ENCODE data around the gene SPTBN5.

The SPTBN5 gene

DNA sequence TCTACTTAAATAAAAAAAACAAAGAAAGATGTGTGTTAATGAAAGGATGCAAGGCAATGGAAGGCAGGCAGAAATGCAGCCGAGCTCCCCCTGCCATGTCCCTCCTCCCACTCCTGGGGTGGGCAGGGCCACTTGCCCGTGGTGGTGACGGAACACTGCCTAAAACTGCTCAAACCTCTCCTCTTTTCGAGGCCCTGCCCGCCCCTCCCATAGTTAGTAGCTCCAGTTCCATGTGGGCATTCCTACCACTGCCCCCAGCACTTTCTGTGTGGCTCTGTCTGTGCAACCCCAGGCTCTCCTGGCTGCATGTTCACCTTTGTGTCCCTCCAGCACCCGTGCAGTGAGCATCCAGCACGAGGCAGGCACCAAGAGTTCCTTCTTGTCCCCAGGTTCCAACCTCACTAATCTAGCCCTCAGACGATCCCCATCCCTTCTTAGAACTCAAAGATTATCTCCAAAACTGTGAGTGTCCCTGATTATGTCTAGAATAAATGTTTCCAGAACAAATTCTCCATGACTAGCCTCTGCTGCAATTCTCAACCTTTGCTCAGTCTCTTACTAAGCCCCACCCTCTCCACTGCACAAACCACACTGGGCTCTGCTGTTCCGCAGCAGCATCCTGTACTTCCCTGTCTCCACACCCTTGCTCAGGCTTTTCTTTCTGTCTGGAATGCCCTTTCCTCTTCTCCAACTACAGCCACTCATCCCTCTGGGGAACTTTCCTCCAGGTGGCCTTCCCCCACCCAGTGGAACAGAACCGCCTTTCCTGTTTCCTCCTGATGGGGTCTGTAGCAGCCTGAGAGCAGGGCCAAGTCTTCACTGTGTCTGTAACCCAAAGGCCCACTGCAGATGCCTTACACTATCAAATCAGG is 32.6 kb upstream of the SPTBN5 start:
- DNase-seq: no peak

DNA sequence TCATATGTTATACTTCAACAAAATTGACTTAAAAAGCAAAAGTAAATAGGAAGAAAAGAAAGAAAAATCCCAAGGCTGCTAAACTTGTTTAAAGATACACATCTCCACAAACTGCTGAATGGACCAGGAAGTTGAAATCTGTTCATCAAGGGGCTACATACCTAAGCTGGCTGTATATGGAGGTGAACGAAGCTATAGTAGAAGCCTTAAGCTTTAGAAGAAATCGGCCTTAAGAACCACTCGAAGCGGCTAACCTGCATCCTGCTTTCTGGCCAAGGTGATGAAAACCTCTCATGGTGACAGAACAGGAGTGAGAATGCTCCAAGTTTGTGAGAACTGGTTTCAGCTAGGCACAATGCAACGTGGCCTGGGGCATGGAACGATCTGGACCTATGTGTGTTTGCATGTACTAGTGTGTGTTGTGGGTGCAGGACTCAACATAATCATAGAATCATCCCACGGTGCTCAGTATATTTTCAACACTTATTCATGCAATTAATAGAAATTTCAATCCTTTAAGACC is 31.3 kb upstream of the SPTBN5 start:
- DNase-seq: no peak

DNA sequence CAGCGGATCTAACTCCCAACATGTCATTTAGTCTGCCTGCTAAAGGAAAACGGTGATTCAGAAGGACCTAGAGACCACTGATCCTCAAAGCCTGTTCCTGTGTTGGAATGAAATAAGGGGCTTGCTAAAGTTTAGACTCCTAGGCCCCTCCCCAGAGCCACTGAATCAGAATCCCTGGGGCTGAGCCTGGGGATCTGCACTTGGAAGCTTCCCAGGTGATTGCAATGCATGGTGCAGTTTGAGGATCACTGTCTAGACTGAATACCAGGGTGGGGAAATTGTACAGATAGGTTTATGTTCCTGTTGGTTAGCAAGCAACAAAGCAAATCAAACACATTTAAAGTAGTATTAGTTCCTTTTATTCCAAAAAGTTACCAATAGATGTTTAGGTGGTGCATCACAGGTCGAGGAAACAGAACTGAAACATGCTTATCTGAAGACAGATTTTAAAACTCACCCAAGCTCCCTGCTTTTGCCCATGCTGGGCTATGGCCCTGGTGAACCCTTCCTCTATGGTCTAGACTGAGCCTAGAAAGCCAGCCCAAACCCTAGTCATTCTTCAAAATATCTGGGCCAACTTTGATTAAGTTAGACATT is 29.6 kb upstream of the SPTBN5 start:
- DNase-seq: no peak

DNA sequence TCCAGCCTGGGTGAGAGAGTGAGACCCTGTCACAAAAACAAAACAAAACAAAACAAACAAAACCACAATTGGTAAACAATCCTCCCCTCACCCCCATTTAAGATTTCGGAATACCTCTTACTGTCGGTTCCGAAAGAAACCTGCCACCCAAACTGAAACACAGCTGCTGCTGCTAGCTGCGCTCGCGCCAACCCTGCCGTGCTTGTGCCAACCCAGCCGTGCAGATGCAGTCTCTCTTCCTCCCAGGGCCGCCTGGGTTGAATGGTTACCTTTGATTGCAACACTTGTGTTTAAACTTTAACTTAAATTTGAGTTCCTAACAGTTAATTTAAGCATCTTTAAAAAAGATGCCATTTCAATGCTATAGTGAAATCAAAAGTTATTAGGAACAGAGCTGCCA is 28.5 kb upstream of the SPTBN5 start:
- no peak for DNase-seq

DNA sequence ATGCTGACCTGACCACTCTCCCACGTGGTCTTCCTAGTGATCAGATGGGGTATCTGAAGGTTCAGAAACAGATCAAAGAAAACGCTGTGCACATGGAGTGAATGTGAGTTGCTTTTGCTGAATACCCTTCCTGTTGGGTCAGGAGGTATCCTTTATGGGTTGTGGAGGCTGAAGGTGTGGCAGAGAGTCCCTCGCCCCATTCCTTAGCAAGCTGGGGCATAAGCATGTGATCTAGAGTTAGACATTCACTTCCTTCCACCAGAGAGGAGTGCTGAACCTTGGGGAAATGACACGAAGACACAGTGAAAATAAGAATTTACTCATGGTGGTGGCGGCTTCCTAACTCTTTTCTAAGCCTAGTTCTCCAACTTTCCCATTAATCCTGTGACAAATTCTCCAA is 27.8 kb upstream of the SPTBN5 start:
- DNase-seq: no peak

DNA sequence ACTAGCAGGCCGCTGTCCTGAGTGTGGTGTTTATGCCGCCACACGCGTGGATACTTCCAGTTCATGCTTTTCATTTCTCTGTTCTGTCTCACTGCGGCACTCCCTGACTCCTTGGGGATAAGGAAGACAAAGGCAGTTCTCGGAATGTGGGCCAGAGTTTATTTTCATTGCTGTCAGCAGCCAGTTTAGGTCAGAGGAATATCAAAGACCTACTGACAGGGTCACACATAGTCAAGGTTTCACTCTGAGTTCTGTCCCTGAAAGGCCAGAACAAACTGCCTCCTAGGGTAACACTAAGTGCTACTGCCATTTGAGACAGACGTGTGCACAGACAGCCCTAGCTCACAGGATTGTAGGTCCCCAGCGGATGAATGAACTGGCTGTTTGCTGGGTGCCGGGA is 27.3 kb upstream of the SPTBN5 start:
- no peak for DNase-seq

DNA sequence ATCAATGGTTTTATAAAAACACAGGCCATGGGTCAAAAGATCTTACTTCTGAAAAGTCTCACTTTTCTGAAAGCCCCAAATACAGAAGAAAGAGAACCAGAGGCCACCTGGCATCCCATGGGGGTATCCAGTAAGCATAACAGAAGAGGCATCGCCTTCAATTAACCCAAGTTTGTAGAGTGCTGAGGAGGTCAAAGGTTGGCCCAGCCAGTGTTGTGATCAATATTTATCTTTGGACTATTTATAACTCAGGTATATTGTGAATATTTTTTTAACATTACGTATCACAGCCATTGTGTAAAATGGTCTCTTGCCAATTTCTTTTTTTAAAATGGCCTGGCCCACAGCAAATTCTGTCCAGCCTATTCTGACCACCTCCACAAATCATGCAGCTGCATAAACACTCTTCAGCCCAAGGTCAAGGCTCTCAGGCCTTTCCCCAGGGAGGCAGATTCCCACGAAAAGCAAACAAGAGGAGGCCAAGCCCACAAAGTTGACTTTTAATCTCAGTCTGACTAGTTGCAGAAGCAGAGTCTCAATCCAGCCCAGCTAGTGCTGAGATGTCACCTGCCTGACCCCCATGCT is 26.2 kb upstream of the SPTBN5 start:
- no peak for DNase-seq

DNA sequence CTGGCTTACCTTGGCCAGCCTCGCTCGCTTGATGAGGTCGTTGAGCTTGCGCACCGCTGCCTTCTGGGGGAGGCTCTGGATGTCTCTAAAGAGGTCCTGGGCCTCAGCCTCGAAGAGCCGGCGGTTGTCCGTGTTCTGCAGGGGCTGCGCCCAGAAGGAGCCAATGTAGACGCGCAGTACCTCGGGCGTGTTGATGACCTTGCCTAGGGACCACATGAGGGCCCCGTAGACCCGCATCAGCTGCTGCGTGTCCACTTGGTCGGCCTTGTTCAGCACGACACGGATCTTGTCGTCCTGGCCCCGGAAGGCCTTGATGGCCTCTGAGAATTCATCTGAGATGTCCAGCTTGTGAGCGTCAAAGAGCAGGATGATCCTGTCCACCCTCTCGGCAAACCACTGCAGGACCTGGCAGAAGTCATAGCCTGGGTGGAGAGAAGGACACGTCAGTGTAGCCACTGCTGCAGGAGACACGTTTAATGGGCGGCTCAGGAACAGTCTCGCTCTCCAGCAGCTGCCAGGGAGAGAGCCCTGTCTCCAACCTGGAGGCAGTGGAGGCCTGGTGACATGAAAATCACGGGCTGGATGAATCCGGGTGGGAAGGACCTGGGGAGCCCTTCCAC is 25.5 kb upstream of the SPTBN5 start:
- no peak for DNase-seq

DNA sequence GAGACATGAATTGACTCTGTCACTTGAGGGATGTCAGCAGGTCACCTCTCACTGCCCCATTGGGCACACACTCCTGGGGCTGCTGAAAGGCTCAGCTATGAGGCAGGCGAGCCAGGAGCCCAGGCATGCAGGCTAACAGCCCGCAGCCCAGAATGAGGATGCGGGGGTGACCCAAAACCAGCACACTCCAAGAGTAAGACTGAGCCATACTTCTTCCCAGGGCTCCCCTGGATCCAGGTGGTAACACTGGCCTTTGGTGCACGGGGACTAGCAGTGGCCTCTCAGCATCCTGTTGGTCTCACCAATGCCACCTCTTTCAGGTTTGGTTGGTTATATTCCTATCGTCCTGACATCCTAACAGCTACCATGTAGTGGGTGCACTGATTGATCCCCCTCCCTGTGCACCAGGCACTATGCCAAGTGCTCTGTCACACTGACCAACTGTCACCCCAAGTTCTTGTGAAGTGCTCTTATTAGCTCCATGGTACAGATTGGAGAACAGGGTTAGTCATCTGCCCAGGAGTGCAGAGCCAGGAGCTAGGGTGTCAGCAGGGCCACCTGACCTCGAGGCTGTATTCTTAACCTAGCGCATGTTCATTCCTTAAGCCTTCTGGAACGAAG is 24.8 kb upstream of the SPTBN5 start:
- no peak for DNase-seq

DNA sequence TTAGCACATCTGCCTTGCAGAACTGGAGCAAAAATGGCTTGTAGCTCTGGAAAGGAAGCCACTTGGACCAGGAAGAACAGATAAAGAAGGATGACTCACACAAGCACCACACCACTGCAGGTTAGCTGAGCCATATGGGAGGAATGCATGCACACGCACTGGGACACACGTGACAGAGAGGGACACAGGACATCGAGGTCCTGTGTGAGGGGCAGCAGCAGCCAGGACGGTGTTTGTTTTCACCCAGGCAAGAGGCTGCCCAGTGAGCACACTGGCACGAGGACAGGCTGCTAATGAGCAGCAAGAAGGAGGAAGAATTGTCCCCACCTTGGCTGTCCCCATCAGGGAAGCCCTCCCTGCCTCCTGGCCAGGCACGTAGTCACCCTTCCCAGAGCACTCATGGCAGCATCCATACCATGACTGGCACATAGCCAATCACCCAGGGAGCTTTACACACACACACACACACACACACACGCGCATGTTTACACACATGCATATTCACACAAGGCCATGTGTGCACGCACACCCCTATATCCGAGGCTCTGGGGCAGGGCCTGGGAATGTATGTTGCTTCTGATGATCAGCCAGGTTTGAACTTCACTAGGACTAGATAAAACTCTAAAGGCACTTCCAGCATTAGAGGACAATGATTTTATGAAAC is 24.0 kb upstream of the SPTBN5 start:
- no peak for DNase-seq

DNA sequence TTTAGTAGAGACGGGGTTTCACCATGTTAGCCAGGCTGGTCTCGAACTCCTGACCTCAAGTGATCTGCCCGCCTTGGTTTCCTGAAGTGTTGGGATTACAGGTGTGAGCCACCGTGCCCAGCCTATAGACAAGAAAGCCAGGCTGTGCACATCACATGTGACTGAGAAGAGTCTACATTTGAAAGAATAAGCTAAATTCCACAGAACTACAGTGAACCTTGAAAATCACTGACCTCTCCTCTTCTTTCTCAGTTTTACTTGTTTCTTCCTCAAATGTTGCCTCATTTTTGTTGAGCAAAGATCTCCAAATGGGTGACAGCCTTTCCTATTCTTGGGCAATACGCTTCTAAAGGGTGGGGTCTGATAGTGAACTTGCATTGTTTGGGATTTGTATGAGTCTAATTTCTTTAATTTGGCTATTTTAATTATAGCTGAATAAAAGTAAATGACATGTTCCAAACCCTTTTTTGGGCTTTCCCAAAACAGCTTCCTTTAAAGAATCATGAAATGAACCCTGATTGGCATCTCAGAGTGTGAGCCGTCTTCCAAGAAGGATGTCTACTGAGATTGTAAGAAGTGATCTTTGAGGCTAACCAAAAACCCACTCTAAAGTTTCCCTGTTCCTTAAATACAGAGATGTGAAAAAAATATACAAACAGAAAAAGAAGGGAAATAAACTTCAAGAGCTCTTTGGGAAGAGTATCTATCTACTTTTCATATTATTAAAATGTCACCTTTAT is 21.6 kb upstream of the SPTBN5 start:
- no peak for DNase-seq

DNA sequence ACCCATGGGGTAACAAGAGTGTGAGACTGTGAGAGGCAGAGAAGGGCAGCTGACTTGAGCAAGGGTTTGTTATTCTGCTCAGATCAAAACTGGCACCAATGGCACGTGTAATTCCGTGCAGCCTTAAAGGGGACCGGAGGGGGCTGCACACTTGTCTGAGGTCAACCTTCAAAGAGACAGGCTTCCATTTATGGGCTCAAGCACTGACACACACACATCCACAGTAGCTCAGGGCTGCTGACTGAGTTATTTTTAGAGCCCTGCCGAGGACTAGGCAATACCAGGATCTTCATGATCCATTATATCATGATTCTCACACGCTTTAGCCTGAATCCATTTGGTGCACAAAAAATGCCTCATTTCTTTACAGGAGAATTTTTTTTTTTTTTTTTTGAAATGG is 20.6 kb upstream of the SPTBN5 start:
- no peak for DNase-seq

DNA sequence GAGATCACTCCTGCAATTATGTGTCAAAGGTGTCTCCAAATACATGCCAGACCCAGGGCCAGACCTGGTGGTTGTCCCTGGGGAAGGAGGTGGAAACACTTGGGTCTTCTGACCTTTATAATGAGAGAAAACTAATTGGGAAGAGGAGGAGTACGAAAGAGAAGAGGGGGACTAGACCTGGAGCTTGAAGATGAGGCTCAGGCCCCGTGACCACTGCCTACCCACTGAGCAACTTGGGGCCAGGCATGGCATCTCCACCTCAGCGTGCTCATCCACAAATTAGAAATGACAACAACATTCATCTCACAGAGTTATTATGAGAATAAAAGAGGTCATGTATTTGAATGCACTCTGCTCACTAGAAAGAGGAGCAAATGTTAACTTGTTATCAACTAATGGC is 19.4 kb upstream of the SPTBN5 start:
- no peak for DNase-seq

DNA sequence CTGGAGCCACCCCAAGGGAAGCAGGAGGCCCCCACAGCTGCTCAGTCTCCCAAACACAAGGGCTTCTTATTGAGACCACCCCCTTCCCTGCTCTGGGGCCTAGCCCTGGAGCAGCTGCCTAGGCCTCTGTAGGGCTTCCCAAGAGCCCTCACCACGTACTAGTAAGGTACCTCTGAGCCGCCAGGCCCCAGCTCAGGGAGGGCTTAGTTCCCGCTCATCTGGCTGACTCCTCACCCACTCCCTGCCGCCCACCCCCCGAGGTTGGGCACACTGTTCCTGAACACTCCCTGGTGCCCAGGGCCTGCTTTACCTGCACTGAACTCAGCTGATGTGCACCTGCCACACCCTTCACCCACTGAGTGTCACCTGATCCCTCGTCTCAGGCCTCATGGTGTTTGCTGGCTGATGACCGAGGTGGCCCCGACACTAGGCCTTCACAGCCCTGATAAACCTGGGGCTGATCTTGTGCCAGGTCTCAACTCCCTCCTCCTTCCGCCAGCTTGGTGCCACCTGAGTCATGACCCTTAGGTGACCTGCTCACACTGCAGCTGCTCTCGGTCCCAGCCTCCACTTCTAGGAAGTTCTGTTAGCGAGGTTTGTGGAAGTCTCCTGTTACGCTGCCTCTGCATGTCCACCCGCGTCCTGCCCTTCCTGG is 18.0 kb upstream of the SPTBN5 start:
- no peak for DNase-seq

DNA sequence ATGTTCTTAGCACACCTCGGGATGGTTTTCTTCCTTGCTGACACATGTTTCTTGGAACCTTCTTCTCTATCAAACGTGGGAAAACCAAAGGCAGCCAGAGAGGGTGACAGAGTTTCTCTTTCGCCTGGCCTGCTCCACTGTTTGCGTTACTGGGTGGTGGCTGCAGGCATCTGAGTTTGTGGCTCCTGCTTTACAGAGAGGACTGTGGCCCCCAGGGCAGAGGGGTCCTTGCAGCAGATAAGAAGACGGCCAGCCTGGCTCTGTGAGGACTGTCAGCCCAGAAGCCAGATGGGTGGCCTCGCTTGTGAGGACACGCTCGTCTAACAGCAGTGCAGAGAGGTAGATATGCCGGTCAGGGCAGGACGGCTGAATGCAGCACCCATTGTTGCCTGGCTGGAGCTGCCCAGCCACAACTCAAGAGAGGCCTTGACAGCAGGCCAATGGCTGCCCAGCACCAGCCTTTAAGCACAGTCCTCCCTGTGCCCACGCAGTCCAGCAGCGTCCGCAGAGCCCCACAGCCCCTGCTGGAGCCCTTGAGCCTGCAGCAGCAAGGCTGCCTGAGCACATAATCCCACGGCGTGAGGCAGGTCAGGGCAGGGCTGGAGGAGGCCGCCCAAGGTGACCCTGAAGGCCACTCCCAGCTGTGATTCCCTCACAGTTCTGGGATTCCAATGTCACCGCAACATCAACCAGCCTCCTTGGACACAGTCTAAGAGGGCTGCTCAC is 15.0 kb upstream of the SPTBN5 start:
- no peak for DNase-seq

DNA sequence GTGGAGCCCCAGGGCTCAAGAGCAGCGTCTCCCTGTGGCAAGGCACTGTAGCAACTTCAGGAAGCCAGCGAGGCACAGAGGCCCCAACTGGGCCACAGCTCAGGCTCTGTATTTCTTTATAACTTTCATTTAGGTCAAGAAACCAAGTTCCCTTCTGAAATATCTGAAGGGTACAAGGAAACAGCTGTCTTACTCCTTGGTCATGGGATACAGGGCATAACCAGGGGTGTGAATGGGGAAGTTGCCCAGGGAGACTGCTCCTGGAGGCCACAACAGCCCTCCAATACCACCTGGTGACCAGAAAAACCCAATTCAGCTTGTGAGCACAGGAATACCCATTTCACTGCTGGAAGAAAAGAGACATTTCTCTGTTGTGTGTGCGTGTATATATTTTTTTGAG is 13.3 kb upstream of the SPTBN5 start:
- DNase-seq: no peak

DNA sequence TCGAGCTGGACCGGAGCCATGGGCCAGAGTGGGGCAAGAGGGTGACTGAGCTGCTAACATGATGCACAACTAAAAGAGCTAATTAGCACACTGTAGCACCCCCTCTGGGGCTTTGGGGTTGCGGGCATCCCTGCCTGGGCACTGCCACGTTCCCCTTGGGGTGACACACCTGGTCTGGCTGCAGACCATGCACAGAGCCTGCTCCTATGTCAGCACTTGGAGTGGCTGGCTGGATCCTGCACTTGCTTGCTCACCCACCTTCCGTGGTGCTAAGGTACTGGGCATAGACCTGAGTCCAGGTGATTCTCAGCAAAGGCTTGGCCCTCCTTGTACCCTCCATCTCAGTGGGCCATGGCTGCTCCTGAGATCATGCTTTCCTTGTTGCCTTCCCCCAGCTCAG is 12.8 kb upstream of the SPTBN5 start:
- DNase-seq: no peak

DNA sequence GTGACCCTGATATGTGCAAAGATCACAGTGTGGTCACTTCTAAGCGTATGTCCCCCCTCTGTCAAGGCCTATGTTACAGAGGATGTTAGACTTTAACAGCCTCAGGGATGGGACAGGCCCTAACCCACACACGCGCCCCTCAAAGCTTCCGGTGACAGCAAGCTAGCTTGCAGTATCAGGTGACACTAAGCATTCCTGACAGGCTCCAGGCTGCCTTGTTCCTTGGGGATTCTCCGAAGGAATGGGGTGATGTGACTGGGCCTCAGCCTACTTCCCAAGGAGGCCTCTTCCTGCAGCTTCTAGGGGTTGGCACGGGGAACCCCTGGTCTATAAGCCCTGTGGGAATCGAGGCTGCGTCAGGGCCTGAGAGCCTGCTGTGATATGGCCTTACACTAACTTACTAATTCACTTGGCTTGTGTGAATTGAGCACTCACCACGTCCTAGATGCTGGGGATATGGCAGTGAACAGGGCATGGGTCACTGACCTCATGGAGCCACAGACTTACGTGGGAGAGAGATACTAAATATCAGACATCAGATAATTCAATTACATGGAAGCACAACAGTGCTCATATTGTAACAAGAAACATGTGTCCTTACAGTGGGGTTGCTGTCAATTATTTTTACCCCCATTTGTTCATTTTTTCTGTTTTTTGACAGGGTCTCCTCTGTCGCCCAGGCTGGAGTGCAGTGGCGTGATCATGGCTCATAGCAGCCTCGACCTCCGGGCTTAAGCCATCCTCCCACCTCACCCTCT is 11.4 kb upstream of the SPTBN5 start:
- DNase-seq: no peak

DNA sequence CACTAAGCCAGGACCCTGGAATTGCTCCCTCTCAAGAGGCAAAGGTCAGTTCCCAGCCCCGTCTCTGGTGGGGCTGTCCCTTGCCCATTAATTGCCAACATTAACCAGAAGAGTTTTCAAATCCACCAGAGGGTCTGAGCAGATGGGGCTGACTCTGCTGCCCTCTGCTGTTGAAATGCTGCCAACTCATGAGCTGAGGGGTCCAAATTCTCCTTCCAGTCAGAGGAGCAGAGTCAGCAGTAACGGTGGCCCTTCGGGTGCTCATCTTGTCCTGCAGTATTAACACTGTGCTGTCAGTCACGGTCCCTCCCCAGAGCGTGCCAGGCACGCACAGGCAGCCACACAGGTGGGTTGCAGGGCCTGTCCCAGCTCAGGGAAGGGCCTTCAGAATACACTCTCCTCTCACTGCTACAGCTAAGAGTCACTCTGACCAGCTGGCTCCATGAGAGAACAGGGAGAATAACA is 10.7 kb upstream of the SPTBN5 start:
- DNase-seq: peak; percentile 70 to 75

DNA sequence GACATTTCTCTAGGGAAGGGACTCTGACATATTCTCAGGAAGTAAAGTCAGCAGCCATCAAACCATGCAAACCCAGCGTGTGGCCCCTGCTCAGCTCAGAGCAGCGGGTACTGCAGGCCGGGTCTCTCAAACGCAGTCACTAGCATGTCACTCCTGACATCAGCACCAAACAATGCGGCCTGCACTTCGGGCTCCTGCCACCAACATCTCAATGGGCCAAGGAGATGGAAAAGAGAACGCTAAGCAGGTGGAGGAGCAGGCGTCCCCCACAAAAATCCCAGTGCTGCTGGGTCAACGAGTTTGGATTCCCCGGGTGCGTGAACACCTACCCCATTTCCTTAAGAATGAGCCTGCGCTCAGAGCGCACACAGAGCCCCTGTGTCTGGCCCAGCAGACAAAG is 9.9 kb upstream of the SPTBN5 start:
- DNase-seq: no peak
